ENCODE data around the gene ACYP2. TPM values are rescaled to one million over a fixed set of nuclear protein-coding genes. Genes with fewer than 3 reads are reported as not detected.

Gene ACYP2
- total RNA-seq, 1 experiment from 2014 or later = 10.9 TPM

- no peaks in the 10 kb centered on the region for H3K9me3 Mint-ChIP-seq (ENCODE audit: low read depth, unreplicated experiment)
- H3K4me3 Mint-ChIP-seq (ENCODE audit: low read depth, unreplicated experiment) = no peak overlapping the region
- CTCF ChIA-PET = no interaction called here
- DNase-seq = no peak
- intact Hi-C loops (cut with micrococcal nuclease; ENCODE audit: unreplicated experiment) = no loop called here
- no peaks in the 10 kb centered on the region for H3K36me3 Mint-ChIP-seq (ENCODE audit: insufficient read depth, unreplicated experiment)
- H3K4me1 Mint-ChIP-seq (ENCODE audit: low read depth, unreplicated experiment) = no peaks in the 10 kb centered on the region
- TF ChIP-seq CTCF (IDR thresholded peaks at IDR 0.05; ENCODE audit: unreplicated experiment) = no peak
- H3K27ac Mint-ChIP-seq (ENCODE audit: unreplicated experiment) = no peak overlapping the region
- H3K27me3 Mint-ChIP-seq (ENCODE audit: unreplicated experiment) = no peaks in the 10 kb centered on the region
- BruUV-seq (replicated peaks) = no TSS peak
Observed at GRCh38 chr2:54189539-54189938, 74.1 kb downstream of the ACYP2 start.

DNA sequence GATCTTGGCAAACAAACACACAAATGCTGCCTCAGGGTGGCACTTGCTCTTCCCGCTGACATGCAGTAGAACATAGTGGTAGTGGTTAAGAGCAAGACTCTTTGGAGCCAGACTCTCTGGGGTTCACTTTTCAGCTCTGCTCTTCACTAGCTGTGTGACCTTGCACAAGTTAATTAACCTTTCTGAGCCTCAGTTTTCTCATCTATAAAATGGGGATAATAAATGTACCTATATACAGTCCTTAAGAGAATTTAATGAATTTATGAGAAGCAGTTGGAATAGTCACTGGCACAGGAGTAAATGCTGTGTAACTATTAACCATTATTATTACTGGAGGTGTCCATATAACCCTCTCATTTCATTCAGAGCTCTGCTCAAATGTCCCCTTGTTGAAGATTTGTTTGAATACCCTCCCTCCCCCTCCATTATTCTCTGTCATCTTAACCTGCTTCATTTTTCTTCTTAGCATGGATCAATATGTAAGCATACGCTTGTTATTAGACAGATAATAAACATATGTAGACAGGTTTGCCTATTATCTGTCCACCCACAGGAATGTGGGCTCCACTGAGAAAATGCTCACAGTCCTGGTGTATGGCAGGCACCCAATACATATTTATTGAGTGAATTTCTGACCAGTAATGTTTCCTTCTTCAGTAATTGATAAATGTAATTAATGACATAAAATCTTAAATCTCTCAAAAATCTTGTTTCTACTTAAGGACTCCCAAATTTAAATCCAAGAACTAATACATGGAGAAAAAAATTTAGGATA lies 76.1 kb downstream of the ACYP2 start:
- H3K4me3 Mint-ChIP-seq (ENCODE audit: low read depth, unreplicated experiment) = no peak overlapping the region
- CTCF ChIA-PET = no interaction called here
- intact Hi-C loops (cut with micrococcal nuclease; ENCODE audit: unreplicated experiment) = no loop called here
- no peaks in the 10 kb centered on the region for H3K4me1 Mint-ChIP-seq (ENCODE audit: low read depth, unreplicated experiment)
- BruUV-seq (replicated peaks) = no TSS peak
- no peaks in the 10 kb centered on the region for H3K27me3 Mint-ChIP-seq (ENCODE audit: unreplicated experiment)
- no peaks in the 10 kb centered on the region for H3K36me3 Mint-ChIP-seq (ENCODE audit: insufficient read depth, unreplicated experiment)
- no peak for TF ChIP-seq CTCF (IDR thresholded peaks at IDR 0.05; ENCODE audit: unreplicated experiment)
- no peaks in the 10 kb centered on the region for H3K9me3 Mint-ChIP-seq (ENCODE audit: low read depth, unreplicated experiment)
- DNase-seq = no peak
- no peak overlapping the region for H3K27ac Mint-ChIP-seq (ENCODE audit: unreplicated experiment)

GRCh38 chr2:54194761-54195750 lies 79.6 kb downstream of the ACYP2 start:
- Mint-ChIP-seq H3K4me3 (ENCODE audit: low read depth, unreplicated experiment) (no peak overlapping the region), H3K4me1 (ENCODE audit: low read depth, unreplicated experiment) (no peaks in the 10 kb centered on the region), H3K27ac (ENCODE audit: unreplicated experiment) (no peak overlapping the region), H3K9me3 (ENCODE audit: low read depth, unreplicated experiment) (no peaks in the 10 kb centered on the region), H3K36me3 (ENCODE audit: insufficient read depth, unreplicated experiment) (no peaks in the 10 kb centered on the region), H3K27me3 (ENCODE audit: unreplicated experiment) (no peaks in the 10 kb centered on the region)
- intact Hi-C loops (cut with micrococcal nuclease; ENCODE audit: unreplicated experiment) = no loop called here
- no peak for TF ChIP-seq CTCF (IDR thresholded peaks at IDR 0.05; ENCODE audit: unreplicated experiment)
- no TSS peak for BruUV-seq (replicated peaks)
- no peak for DNase-seq
- CTCF ChIA-PET = interaction anchor here (0.6 to 0.7 kb wide), 3 partner anchors 240 to 1411 kb away, joined by 3 to 8 read pairs (median 4); no protein-coding TSS in a partner anchor

DNA sequence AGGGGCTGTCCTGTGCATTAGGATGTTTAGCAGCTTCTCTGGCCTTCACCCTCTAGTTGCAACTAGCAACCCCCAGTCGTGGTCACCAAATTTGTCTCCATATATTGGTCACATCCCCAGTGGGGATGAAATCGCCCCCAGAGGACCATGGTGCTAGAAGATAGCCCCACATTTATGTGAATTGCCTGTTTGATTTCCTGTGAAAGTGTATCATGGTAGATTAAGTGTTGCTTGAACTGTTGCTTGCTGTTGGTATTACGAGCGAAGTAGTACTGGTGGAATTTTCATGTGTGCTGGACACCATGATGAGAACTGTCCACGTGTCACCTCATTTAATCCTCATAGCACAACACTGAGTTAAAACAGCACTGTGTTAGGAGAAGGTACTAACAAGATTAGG lies 81.2 kb downstream of the ACYP2 start:
- CTCF ChIA-PET = interaction anchor here (1.0 to 1.1 kb wide), 2 partner anchors 9 to 11 kb away, joined by 3 to 4 read pairs; no protein-coding TSS in a partner anchor
- no peaks in the 10 kb centered on the region for H3K36me3 Mint-ChIP-seq (ENCODE audit: insufficient read depth, unreplicated experiment)
- no peaks in the 10 kb centered on the region for H3K4me1 Mint-ChIP-seq (ENCODE audit: low read depth, unreplicated experiment)
- H3K27me3 Mint-ChIP-seq (ENCODE audit: unreplicated experiment) = no peaks in the 10 kb centered on the region
- no peak for TF ChIP-seq CTCF (IDR thresholded peaks at IDR 0.05; ENCODE audit: unreplicated experiment)
- BruUV-seq (replicated peaks) = no TSS peak
- intact Hi-C loops (cut with micrococcal nuclease; ENCODE audit: unreplicated experiment) = no loop called here
- no peak overlapping the region for H3K27ac Mint-ChIP-seq (ENCODE audit: unreplicated experiment)
- no peak overlapping the region for H3K4me3 Mint-ChIP-seq (ENCODE audit: low read depth, unreplicated experiment)
- no peaks in the 10 kb centered on the region for H3K9me3 Mint-ChIP-seq (ENCODE audit: low read depth, unreplicated experiment)
- DNase-seq = no peak
